GM19372 (cell line): ENCODE data around the gene TJP2.
"Not testable (repeated sequence)": the region's sequence is repeated elsewhere in the genome, so short reads cannot be mapped to it uniquely, and the experiment has no call there.

ENCODE experiments used
- ATAC-seq: cut with Tn5 transposase; IDR thresholded peaks from one replicate; pipeline ENCODE4 v1.9.1; 2021; ENCODE audit warnings: mild to moderate bottlenecking, low read depth, moderate library complexity; ENCODE audit not compliant: unreplicated experiment

Gene TJP2

DNA sequence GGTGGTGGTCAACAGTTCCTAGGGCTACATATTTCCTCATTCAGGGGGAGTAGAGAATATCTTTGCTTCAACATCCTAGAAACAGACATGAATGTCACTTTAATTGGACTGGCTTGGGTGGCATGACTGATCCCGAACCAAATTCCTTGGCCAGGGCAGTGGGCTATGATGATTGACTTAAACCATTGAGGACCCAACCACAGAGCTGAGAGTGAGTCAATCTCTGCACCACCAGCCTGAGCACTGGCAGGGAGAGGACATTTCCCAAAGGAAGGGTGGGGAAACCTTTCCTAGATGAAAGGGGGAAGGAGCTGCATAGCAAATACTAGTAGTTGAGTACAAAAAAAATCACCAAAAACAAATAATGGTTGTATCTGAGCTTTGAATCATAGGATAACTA lies 98.1 kb downstream of the TJP2 start:
- no peak for ATAC-seq

DNA sequence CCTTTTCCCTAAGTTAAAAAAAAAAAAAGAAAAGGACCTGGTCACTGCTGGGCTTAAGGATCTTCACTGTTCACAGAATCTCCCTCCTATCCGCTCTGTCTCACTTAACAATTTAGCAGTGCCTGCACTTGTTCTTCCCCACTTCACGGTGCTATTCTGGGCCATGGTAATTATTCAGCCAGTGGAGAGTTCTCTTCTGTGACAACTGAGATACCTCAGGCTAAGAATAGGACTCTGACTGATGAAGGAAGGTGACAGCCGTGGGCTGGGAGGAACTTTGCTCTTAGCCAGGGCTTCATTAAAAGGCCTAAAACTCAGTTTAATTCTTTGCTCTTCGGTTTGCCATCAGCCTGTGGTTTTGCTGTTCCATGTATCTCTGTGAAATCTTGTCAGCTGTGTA lies 99.1 kb downstream of the TJP2 start:
- ATAC-seq, result no peak

DNA sequence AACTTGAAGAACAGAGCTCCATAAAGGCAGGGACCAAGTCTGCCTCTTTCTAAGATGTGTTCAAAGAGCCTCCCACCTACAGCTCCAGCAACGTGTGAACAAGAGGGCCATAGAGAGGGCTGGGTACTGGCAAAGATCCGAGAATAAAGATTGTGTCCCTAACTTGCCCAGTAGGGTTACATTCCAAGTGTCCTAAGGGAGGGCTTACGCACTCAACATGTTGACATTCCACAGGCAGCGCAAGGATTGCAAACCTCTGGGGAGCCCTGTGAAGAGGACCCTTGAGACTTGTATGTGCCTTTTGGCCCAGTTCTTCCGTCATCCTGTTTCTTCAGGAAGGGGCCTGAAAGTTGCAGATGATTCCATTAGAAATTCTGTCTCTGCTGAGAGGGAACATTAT lies 102.7 kb downstream of the TJP2 start:
- no peak for ATAC-seq

DNA sequence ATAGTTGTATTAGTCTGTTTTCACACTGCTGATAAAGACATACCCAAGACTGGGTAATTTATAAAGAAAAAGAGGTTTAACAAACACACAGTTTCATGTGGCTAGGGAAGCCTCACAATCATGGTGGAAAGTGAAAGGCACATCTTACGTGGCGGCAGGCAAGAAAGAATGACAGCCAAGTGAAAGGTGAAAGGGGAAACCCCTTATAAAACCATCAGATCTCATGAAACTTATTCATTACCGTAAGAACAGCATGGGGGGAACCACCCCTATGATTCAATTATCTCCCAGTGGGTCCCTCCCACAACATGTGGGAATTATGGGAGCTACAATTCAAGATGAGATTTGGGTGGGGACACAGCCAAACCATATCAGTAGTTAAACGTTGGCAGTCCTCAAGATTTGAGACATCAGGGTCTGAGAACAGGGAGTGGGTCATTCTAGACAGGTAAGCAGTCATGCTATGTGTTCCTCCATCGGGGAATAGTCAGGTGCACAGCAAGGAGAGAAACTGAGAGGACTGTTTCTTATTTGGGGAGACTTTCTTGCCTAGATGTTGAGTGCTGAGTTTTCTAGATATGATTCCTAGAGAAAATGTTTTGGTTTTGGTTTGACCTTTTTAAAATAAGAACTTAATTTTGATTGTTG lies 105.1 kb downstream of the TJP2 start:
- no peak for ATAC-seq

DNA sequence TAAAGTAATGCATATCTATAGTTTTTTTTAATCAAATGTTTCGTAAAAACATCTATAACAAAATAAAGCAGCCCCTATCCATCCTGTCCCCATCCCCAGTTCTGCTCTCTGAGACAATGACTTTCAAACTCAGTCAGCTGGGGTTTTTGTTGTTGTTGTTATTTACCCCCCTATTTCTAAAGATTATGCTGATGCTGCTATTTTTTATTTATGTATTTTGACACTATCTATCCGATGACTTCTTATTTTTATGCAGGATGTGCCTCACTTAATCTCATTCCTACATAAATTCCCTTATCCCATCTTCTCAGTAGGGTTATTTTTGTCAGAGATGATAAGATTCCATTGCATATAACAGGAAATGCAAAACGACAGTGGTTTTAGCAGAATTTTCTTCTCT lies 105.7 kb downstream of the TJP2 start:
- no peak for ATAC-seq

DNA sequence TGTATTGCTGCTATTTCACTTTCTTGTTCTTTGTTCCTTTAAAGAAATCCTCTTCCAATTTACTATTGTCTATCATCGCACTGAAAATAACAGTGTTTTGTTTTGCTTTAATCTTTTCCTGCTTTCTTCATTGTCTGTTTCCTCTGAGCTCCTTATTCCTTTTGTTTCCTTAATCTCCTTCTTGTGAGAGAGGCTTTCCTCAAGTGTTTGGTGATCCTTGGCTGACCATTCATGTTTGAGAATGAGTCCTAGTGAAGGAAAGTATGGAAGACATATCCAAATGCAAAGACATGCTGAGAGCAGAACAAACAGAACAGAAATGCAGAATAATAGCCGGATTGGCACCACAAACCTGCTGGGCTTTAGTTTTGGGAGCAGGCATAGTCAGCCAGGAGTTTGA lies 108.9 kb downstream of the TJP2 start:
- ATAC-seq, result no peak

GRCh38 chr9:69292078-69292477 lies 118.0 kb downstream of the TJP2 start:
- ATAC-seq, result no peak

GRCh38 chr9:69293156-69293555 lies 119.1 kb downstream of the TJP2 start:
- ATAC-seq, result no peak

GRCh38 chr9:69295872-69296552 lies 121.9 kb downstream of the TJP2 start:
- ATAC-seq, result no peak

- ATAC-seq, result no peak
Measured at GRCh38 chr9:69297300-69297980, 123.4 kb downstream of the TJP2 start.

DNA sequence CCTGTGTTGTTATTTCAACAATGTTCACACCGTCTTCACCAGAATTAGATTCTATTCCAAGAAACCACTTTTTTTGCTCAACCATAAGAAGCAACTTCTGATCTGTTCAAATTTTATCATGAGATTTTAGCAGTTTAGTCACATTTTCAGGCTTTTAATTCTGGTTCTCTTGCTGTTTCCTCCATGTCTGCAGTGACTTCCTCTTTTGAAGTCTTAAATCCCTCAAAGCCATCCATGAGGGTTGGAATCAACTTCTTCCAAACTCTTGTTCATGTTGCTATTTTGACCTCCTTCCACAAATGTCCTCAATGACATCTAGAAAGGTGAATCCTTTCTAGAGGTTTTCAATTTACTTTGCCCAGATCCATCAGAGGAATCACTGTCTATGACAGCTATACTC lies 125.2 kb downstream of the TJP2 start:
- ATAC-seq, result no peak

DNA sequence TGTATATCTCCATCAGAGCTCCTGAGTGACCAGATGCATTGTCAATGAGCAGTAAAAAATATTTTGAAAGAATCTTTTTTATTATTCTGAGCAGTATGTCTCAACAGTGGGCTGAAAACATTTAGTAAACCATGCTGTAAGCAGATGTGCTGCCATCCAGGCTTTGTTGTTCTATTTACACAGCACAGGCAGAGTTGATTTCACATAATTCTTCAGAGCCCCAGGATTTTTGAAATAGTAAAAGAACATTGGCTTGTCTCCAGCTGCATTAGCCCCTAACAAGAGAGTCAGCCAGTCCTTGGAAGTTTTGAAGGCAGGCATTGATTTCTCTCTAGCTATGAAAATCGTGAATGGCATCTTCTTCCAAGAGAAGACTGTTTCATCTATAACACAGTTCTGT lies 125.7 kb downstream of the TJP2 start:
- no peak for ATAC-seq

DNA sequence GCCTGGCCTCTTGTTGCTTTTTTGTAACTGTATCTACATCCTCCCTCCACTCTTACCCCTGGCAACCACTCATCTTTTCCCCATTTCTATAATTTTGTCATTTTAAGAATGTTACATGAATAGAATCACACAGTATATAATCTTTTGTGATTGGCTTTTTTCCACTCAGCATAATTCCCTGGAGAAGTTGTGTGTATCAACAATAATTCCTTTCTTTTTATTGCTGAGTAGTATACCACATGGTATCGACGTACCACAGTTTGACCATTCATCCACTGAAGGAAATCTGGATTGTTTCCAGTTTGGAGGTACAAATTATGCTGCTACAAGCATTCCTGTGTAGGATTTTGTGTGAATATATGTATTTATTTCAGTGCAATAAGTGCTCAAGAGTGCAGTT lies 129.3 kb downstream of the TJP2 start:
- ATAC-seq, result no peak

GRCh38 chr9:69306895-69307445 lies 132.9 kb downstream of the TJP2 start:
- ATAC-seq, result not testable (repeated sequence)

DNA sequence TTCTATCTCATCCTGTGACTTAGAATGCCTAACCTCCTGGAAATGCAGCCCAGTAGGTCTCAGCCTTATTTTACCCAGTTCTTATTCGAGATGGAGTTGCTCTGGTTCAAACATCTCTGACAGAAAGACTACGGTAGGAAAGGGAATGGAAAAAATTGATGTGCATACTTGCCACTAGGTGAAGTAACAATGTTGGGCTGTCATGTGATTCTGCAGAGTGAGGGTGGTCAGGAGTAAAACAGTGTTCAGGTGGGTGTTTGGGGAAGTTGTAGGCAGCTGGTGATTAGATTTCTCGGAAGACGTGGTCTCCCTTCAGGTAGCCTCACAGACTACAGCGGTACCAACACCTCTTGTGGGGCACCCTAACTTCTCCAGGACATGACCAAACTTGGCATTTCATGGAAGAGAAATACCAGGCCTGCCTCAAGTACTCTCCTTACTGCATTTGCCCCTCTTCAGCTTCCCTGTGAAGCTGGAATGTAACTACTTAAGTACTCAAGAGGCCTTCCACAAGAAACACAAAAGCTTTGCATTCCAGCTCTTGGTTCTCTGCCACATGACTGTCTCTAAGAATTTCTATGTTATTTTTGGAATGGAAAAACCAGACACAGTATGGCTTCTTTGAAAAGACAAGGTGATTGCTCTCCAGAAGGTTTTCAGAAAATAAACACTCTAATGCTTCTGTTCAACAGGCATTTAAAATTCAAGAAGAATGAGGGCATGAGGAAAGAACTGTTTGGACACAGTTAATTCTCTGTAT lies 133.5 kb downstream of the TJP2 start:
- ATAC-seq, result no peak

DNA sequence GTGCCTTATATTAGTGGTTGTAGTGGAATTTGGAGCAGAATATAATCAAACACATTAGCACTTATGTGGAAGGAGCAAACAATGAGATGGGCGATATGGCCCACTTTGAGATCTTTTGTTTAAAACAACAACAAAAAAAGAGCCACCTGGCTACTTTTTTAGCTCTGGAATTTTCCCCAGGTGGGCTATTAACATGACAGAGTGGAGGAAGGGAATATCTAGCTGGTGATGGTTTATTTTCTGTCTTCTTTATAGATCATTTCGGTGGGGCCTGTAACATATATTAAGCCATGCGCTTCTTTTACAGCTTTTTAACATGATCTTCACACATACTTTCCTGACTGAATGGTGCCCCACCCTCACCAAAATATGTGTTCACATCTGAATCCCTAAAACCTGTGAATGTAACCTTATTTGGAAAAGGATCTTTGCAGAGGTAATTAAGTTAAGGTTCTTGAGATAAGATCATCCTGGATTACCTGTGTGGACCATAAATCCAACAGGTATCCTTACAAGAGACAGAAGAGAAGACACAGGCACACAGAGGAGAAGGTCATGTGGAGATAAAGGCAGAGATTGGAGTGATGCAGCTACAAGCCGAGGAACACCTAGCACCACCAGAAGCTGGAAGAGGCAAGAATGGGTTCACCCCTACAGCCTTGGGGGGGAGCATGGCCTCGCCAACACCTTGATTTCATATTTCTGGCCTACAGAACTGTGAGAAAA lies 134.3 kb downstream of the TJP2 start:
- ATAC-seq, result no peak

DNA sequence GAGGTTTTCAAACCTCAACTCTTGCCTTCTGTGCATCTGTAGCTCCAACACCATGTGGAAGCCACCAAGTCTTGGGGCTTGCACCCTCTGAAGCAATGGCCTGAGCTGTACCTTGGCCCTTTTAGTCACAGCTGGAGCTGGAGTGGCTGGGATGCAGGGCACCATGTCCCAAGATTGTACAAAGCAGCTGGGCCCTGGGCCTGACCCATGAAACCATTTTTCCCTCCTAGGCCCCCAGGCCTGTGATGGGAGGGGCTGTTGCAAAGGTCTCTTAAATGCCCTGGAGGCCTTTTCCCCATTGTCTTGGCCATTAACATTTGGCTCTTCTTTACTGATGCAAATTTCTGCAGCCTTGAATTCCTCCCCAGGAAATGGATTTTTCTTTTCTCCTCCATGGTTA lies 139.1 kb downstream of the TJP2 start:
- ATAC-seq, result no peak

- ATAC-seq, result no peak
Measured at GRCh38 chr9:69314547-69314946, 140.5 kb downstream of the TJP2 start.

- no peak for ATAC-seq
Measured at GRCh38 chr9:69317081-69317480, 143.0 kb downstream of the TJP2 start.

- no peak for ATAC-seq
Measured at GRCh38 chr9:69317894-69318293, 143.8 kb downstream of the TJP2 start.
